ENCODE data around the gene OGFOD3.

DNA sequence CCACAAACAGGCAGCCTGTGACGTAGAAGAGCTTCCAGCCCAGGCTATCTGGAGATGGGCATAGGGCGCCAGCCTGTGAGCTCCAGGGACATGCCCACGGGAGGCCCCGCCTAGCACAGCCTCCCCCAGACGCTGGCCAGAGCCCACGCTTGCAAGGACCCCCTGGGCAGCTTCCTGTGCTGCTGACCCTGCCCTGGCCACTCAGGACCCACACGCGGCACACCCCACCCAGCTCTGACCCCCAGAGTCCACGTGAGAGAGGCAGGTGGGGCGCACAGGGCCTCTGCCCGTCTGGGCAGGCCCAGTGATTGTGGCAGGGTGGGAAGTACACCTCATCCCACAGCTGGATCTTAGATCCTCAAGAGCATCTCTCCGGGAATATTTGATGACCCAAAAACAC, 28.3 kb upstream of the OGFOD3 start:
- TF ChIP-seq POLR2A (IDR thresholded peaks at IDR 0.05), result no peak
- TF ChIP-seq, protein P1, sequence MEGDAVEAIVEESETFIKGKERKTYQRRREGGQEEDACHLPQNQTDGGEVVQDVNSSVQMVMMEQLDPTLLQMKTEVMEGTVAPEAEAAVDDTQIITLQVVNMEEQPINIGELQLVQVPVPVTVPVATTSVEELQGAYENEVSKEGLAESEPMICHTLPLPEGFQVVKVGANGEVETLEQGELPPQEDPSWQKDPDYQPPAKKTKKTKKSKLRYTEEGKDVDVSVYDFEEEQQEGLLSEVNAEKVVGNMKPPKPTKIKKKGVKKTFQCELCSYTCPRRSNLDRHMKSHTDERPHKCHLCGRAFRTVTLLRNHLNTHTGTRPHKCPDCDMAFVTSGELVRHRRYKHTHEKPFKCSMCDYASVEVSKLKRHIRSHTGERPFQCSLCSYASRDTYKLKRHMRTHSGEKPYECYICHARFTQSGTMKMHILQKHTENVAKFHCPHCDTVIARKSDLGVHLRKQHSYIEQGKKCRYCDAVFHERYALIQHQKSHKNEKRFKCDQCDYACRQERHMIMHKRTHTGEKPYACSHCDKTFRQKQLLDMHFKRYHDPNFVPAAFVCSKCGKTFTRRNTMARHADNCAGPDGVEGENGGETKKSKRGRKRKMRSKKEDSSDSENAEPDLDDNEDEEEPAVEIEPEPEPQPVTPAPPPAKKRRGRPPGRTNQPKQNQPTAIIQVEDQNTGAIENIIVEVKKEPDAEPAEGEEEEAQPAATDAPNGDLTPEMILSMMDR (IDR thresholded peaks at IDR 0.05), result no peak
